CD14-positive monocyte (primary cell): ENCODE data around the gene GATC. TPM values are rescaled to one million over a fixed set of nuclear protein-coding genes. Genes with fewer than 3 reads are reported as not detected.
A peak's percentile ranks its signal among the peaks of the same experiment; 100 is the strongest.

Source experiments
- DNase-seq, 3 donors: peaks; one replicate each; pipeline ENCODE4 v3.0.0-alpha.2; 2011 to 2022
- H2AFZ ChIP-seq: 2 replicates; pipeline ENCODE4 v1.6.0; 2012; ENCODE audit warnings: mild to moderate bottlenecking, low read depth, low read length, inconsistent platforms; ENCODE audit not compliant: insufficient read depth, poor library complexity, severe bottlenecking
- H3K27ac ChIP-seq, 2 donors: 1 replicate in 1 of 2; 2 replicates in 1 of 2; pipeline ENCODE4 v1.5.1; 2012 to 2013; ENCODE audit warnings: low read length in 2 of 2, control low read depth in 1 of 2, inconsistent platforms in 1 of 2, low read depth in 1 of 2, mild to moderate bottlenecking in 1 of 2
- H3K27me3 ChIP-seq, 2 donors: one replicate each; pipeline versions ENCODE4 v1.6.0 to v1.6.1; 2011 to 2013; ENCODE audit warnings: low read length in 2 of 2; ENCODE audit not compliant: control insufficient read depth in 2 of 2, insufficient read depth in 2 of 2
- H3K36me3 ChIP-seq, 2 donors: replicated peaks in 1 of 2; 1 replicate in 1 of 2; 2 replicates in 1 of 2; pipeline versions ENCODE4 v1.5.1 to v1.6.1; 2012 to 2013; ENCODE audit warnings: low read length in 2 of 2, control low read depth in 1 of 2, inconsistent platforms in 1 of 2, mild to moderate bottlenecking in 1 of 2; ENCODE audit not compliant: insufficient read depth in 2 of 2, control insufficient read depth in 1 of 2
- H3K4me1 ChIP-seq, 2 donors: 1 replicate in 1 of 2; 2 replicates in 1 of 2; pipeline versions ENCODE4 v1.5.1 to v1.6.1; 2012 to 2013; ENCODE audit warnings: low read length in 2 of 2, control low read depth in 1 of 2, inconsistent platforms in 1 of 2, mild to moderate bottlenecking in 1 of 2, moderate library complexity in 1 of 2; ENCODE audit not compliant: insufficient read depth in 2 of 2, control insufficient read depth in 1 of 2
- H3K4me2 ChIP-seq: replicated peaks from 2 replicates; pipeline ENCODE3; 2012; ENCODE audit warnings: low read length, moderate library complexity, mild to moderate bottlenecking; ENCODE audit not compliant: poor library complexity, severe bottlenecking; ENCODE audit errors: extremely low read depth
- H3K4me3 ChIP-seq, 3 experiments: fragments of 200-600 bp in 1 of 3; sonication (generic) in 1 of 3; replicated peaks in 1 of 3; 1 replicate in 2 of 3; 2 replicates in 1 of 3; pipeline ENCODE4 v1.5.1; 2011 to 2013; ENCODE audit warnings: low read length in 3 of 3, mild to moderate bottlenecking in 3 of 3, control low read depth in 2 of 3, low read depth in 2 of 3, inconsistent platforms in 1 of 3, moderate library complexity in 1 of 3
- H3K79me2 ChIP-seq: 2 replicates; pipeline ENCODE4 v1.6.0; 2012; ENCODE audit warnings: mild to moderate bottlenecking, control low read depth, inconsistent platforms, low read length, moderate library complexity; ENCODE audit not compliant: insufficient read depth
- H3K9ac ChIP-seq: 2 replicates; pipeline ENCODE4 v1.6.0; 2017; ENCODE audit warnings: low read length, mild to moderate bottlenecking; ENCODE audit not compliant: insufficient read depth, poor library complexity, severe bottlenecking
- H3K9me3 ChIP-seq, 2 donors: replicated peaks in 1 of 2; 1 replicate in 1 of 2; 2 replicates in 1 of 2; pipeline versions ENCODE4 v1.5.1 to v1.6.1; 2012 to 2013; ENCODE audit warnings: low read length in 2 of 2, control low read depth in 1 of 2; ENCODE audit not compliant: control insufficient read depth in 1 of 2, insufficient read depth in 1 of 2
- H4K20me1 ChIP-seq: 2 replicates; pipeline ENCODE4 v1.6.0; 2012; ENCODE audit warnings: mild to moderate bottlenecking, low read length, control low read depth, moderate library complexity; ENCODE audit not compliant: insufficient read depth
- H3K27ac Mint-ChIP-seq, 7 donors: one replicate each; pipeline ENCODE4 v1.8.0; 2020; ENCODE audit warnings: mild to moderate bottlenecking in 7 of 7, mixed read lengths in 7 of 7, moderate library complexity in 6 of 7, inconsistent platforms in 2 of 7
- H3K27me3 Mint-ChIP-seq, 3 donors: one replicate each; pipeline ENCODE4 v1.8.0; 2021 to 2022; ENCODE audit warnings: low read depth in 3 of 3, mild to moderate bottlenecking in 3 of 3, mixed read lengths in 3 of 3, moderate library complexity in 3 of 3, inconsistent platforms in 1 of 3
- H3K36me3 Mint-ChIP-seq, 2 donors: one replicate each; pipeline ENCODE4 v1.8.0; 2020; ENCODE audit warnings: mixed read lengths in 2 of 2, inconsistent platforms in 1 of 2, mild to moderate bottlenecking in 1 of 2
- H3K4me1 Mint-ChIP-seq: one replicate; pipeline ENCODE4 v1.8.0; 2020; ENCODE audit warnings: mild to moderate bottlenecking, mixed read lengths
- H3K4me3 Mint-ChIP-seq, 2 donors: one replicate each; pipeline ENCODE4 v1.8.0; 2020; ENCODE audit warnings: mild to moderate bottlenecking in 2 of 2, mixed read lengths in 2 of 2, moderate library complexity in 1 of 2
- H3K9me3 Mint-ChIP-seq, 7 donors: one replicate each; pipeline ENCODE4 v1.8.0; 2020 to 2022; ENCODE audit warnings: mixed read lengths in 7 of 7, mild to moderate bottlenecking in 6 of 7, moderate library complexity in 6 of 7, inconsistent platforms in 2 of 7
- WGBS: methylation state at CpG from one replicate; pipeline ENCODE4 v1.1.5; 2013; ENCODE audit warnings: missing lambda C conversion rate; ENCODE audit not compliant: insufficient coverage; 5-methylcytosine and 5-hydroxymethylcytosine counted together
- intact Hi-C, 2 donors: fragments of 100-400 bp; cut with micrococcal nuclease; formaldehyde crosslinking; loops; one replicate each; pipeline versions ENCODE4 v1.15.0 to v1.15.1; 2023
- polyA plus RNA-seq, 3 donors: library from polyadenylated mRNA; depleted of rRNA in 1 of 3; unstranded in 2 of 3; stranded (reverse) in 1 of 3; fragments of 300-500 nt in 2 of 3; fragments of >200 nt in 1 of 3; fragmentation: Illumina TruSeq in 2 of 3; gene quantifications; 1 replicate in 2 of 3; 2 replicates in 1 of 3; pipeline ENCODE4 v1.2.3, GENCODE V29; 2012 to 2021
- TF ChIP-seq, protein P1 (sequence below): fragments of 200-600 bp; IDR thresholded peaks from one replicate; pipeline ENCODE4 v1.8.0; 2022; ENCODE audit warnings: antibody characterized with exemption, mild to moderate bottlenecking

Gene GATC
- polyA plus RNA-seq, 3 donors = 10.7 to 13.8 (median 11.3) TPM

DNA sequence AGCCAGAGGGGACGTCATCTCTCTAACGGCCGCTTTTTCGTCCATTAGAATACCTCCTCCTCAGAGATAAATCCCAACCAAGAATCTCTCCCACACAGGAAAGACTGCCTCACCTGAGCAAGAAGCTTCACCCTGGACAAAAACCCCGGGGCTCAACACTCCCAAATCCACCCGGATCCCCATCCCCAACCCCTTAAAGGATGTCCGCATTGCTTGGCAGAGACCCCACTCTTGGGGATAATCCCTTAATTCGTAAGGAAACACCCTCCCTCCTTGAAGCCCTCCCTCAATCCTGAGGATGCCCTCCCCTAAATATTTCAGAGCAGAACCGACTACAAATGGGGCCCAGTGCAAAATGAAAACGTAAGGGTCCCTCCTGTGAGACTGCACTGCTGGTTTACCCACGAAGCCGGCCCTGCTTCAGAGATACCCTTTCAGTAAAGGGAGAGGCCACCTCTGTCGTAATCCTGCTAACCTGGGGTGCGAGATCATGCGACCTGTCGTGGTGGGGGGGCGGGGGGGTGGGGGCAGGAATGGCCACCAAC lies 49.0 kb downstream of the GATC start:
- H2AFZ ChIP-seq = peak overlapping the region; percentile 86
- H3K27me3 ChIP-seq = no peaks in the 10 kb centered on the region
- peak overlapping the region; percentile 94 for H3K4me2 ChIP-seq
- no peaks in the 10 kb centered on the region for H3K9me3 Mint-ChIP-seq
- no peak for DNase-seq
- 55% methylated on average over 11 of the region's 17 CpGs for WGBS
- peak overlapping the region in 1 of 2 donors; percentile 76 for H3K27ac ChIP-seq
- peaks cover 17 to 21% of the 10 kb centered on the region in 2 donors for H3K4me1 ChIP-seq
- H3K27ac Mint-ChIP-seq = peak overlapping the region in 5 of 7 donors; percentile 59 to 87 (median 82)
- peaks cover 24% of the 10 kb centered on the region for H3K4me1 Mint-ChIP-seq
- intact Hi-C loops = loop anchor here (5.0 kb wide), 2 partner anchors 37 to 42 kb away; partner anchors contain the start of gene RNF10 (in 1 of the 2)
- no peaks in the 10 kb centered on the region for H3K9me3 ChIP-seq
- peak overlapping the region; percentile 91 to 99 (median 99) for H3K4me3 ChIP-seq
- H4K20me1 ChIP-seq = peaks cover 30% of the 10 kb centered on the region
- H3K36me3 Mint-ChIP-seq = peaks cover 14 to 19% of the 10 kb centered on the region in 2 donors
- peak overlapping the region; percentile 93 to 98 for H3K4me3 Mint-ChIP-seq
- H3K36me3 ChIP-seq = peaks cover 13 to 19% of the 10 kb centered on the region in 2 donors
- H3K27me3 Mint-ChIP-seq = peaks cover 0 to 2% (median 2%) of the 10 kb centered on the region in 3 donors
- H3K79me2 ChIP-seq = peaks cover 30% of the 10 kb centered on the region
- H3K9ac ChIP-seq = no peak overlapping the region
- TF ChIP-seq, protein P1, sequence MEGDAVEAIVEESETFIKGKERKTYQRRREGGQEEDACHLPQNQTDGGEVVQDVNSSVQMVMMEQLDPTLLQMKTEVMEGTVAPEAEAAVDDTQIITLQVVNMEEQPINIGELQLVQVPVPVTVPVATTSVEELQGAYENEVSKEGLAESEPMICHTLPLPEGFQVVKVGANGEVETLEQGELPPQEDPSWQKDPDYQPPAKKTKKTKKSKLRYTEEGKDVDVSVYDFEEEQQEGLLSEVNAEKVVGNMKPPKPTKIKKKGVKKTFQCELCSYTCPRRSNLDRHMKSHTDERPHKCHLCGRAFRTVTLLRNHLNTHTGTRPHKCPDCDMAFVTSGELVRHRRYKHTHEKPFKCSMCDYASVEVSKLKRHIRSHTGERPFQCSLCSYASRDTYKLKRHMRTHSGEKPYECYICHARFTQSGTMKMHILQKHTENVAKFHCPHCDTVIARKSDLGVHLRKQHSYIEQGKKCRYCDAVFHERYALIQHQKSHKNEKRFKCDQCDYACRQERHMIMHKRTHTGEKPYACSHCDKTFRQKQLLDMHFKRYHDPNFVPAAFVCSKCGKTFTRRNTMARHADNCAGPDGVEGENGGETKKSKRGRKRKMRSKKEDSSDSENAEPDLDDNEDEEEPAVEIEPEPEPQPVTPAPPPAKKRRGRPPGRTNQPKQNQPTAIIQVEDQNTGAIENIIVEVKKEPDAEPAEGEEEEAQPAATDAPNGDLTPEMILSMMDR = no peak

DNA sequence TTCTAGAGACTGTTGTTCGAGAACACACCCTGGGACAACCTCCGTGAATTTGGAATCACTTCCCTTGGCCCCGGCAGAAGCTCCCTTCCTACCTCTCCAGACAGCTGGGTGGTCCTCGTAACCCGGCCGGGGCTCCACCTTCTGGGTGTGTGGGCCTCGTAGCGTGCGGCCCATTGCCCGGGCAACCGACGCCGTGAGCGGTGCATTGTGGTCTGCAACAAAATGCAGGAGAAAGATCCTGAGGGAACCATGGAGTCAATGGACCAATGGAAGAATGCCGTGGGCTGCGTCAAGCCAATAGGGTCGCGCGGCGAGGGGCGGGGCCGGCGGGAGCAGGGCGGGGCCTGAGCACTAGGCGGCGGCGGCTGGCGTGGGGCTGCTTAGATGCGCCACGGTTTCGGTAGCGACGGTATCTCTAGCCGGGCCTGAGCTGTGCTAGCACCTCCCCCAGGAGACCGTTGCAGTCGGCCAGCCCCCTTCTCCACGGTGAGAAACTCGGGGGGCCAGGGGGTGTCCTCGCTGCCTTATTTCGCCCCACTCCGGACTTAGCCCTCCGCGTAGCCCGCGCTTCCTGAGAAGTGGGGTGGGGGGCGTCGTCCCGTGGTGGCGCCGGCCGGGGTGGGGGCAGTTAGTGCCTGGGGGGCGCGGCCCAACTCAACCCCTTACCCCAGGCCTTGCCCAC lies 49.6 kb downstream of the GATC start, which contains the start of gene DYNLL1:
Gene DYNLL1, plus strand, starts transcription at position 383 of the 682 bp plus-strand sequence. CDS start 309 bp downstream, outside the sequence.
- WGBS = under 1% methylated on average over 33 of the region's 53 CpGs

More for the DNA sequence above, 49.6 kb downstream of the GATC start, which contains the start of gene DYNLL1:
- H2AFZ ChIP-seq = peak within 1 kb of the TSS; percentile 86
- H3K36me3 Mint-ChIP-seq = peaks cover 14 to 25% of the 10 kb centered on the region in 2 donors
- H3K4me1 Mint-ChIP-seq = peaks cover 24% of the 10 kb centered on the region
- peak; percentile 92 to 96 (median 93) for DNase-seq
- H3K4me3 Mint-ChIP-seq = peak within 1 kb of the TSS; percentile 93 to 98
- peaks cover 13 to 25% of the 10 kb centered on the region in 2 donors for H3K36me3 ChIP-seq
- no peaks in the 10 kb centered on the region for H3K9me3 Mint-ChIP-seq
- H3K79me2 ChIP-seq = peaks cover 30% of the 10 kb centered on the region
- intact Hi-C loops = loop anchor here (5.0 kb wide), 2 partner anchors 36 to 41 kb away; partner anchors contain the start of gene RNF10 (in 1 of the 2)
- H3K9ac ChIP-seq = peak within 1 kb of the TSS; percentile 74
- TF ChIP-seq, protein P1 = no peak
- H3K27ac Mint-ChIP-seq = peak within 1 kb of the TSS; percentile 77 to 88 (median 84)
- peaks cover 17 to 21% of the 10 kb centered on the region in 2 donors for H3K4me1 ChIP-seq
- H3K27me3 ChIP-seq = no peaks in the 10 kb centered on the region
- H3K27ac ChIP-seq = peak within 1 kb of the TSS; percentile 57 to 76
- H3K27me3 Mint-ChIP-seq = peaks cover 0 to 2% (median 2%) of the 10 kb centered on the region in 3 donors
- H3K4me2 ChIP-seq = peak within 1 kb of the TSS; percentile 94
- H4K20me1 ChIP-seq = peaks cover 30% of the 10 kb centered on the region
- no peaks in the 10 kb centered on the region for H3K9me3 ChIP-seq
- peak within 1 kb of the TSS; percentile 91 to 99 (median 99) for H3K4me3 ChIP-seq
